Bronchial epithelial cell (primary cell): ENCODE results near the gene UFC1. TPM values are rescaled to one million over a fixed set of nuclear protein-coding genes. Genes with fewer than 3 reads are reported as not detected.

ENCODE experiments used
- DNase-seq: peaks from one replicate; pipeline ENCODE4 v3.0.0-alpha.2; 2010; ENCODE audit warnings: low read depth
- FAIRE-seq: peaks from 2 replicates; lab custom pipeline; 2011; peaks lifted over from hg19 to GRCh38; lab: Jason Lieb, UNC
- H3K27me3 ChIP-seq: 2 replicates; pipeline ENCODE4 v1.5.1; 2011; ENCODE audit warnings: low read length; ENCODE audit not compliant: control insufficient read depth, insufficient read depth
- H3K36me3 ChIP-seq: 2 replicates; pipeline ENCODE4 v1.5.1; 2011; ENCODE audit warnings: low read length; ENCODE audit not compliant: control insufficient read depth, insufficient read depth
- H3K4me3 ChIP-seq: 2 replicates; pipeline ENCODE4 v1.5.1; 2011; ENCODE audit warnings: mild to moderate bottlenecking, low read depth, low read length, control low read depth
- total RNA-seq: library from RNA; depleted of rRNA; stranded (reverse); fragments of >200 nt; gene quantifications from 2 replicates; pipeline ENCODE4 v1.2.1, GENCODE V29; 2014
- TF ChIP-seq, protein P1 (sequence below): IDR thresholded peaks from 2 replicates; pipeline ENCODE4 v1.5.1; 2011; ENCODE audit warnings: mild to moderate bottlenecking, moderate library complexity, low read length, control low read depth, inconsistent platforms; ENCODE audit not compliant: insufficient read depth, severe bottlenecking

Gene UFC1
- total RNA-seq, 1 donor from 2014 or later = 94.3 TPM

- FAIRE-seq (no peak), DNase-seq (peak; percentile 57)
These were observed 14.0 kb upstream of the UFC1 start for GRCh38 chr1:161139766-161140165.

GRCh38 chr1:161140755-161141400, 12.9 kb upstream of the UFC1 start:
- H3K27me3 ChIP-seq = no peaks in the 10 kb centered on the region
- H3K36me3 ChIP-seq = no peaks in the 10 kb centered on the region
- TF ChIP-seq, protein P1, sequence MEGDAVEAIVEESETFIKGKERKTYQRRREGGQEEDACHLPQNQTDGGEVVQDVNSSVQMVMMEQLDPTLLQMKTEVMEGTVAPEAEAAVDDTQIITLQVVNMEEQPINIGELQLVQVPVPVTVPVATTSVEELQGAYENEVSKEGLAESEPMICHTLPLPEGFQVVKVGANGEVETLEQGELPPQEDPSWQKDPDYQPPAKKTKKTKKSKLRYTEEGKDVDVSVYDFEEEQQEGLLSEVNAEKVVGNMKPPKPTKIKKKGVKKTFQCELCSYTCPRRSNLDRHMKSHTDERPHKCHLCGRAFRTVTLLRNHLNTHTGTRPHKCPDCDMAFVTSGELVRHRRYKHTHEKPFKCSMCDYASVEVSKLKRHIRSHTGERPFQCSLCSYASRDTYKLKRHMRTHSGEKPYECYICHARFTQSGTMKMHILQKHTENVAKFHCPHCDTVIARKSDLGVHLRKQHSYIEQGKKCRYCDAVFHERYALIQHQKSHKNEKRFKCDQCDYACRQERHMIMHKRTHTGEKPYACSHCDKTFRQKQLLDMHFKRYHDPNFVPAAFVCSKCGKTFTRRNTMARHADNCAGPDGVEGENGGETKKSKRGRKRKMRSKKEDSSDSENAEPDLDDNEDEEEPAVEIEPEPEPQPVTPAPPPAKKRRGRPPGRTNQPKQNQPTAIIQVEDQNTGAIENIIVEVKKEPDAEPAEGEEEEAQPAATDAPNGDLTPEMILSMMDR = no peak
- no peak overlapping the region for H3K4me3 ChIP-seq
- no peak for FAIRE-seq
- DNase-seq = no peak

More at GRCh38 chr1:161139766-161140165, 14.0 kb upstream of the UFC1 start:
- Histone ChIP-seq H3K4me3 (no peak overlapping the region), H3K27me3 (no peaks in the 10 kb centered on the region), H3K36me3 (no peaks in the 10 kb centered on the region)
- TF ChIP-seq, protein P1 = peak; percentile 39

- FAIRE-seq (no peak), DNase-seq (no peak)
- TF ChIP-seq, protein P1 = no peak
- H3K27me3 ChIP-seq = no peaks in the 10 kb centered on the region
- H3K36me3 ChIP-seq = no peaks in the 10 kb centered on the region
- no peak overlapping the region for H3K4me3 ChIP-seq
These were observed 7.9 kb upstream of the UFC1 start for GRCh38 chr1:161145832-161146231.

DNA sequence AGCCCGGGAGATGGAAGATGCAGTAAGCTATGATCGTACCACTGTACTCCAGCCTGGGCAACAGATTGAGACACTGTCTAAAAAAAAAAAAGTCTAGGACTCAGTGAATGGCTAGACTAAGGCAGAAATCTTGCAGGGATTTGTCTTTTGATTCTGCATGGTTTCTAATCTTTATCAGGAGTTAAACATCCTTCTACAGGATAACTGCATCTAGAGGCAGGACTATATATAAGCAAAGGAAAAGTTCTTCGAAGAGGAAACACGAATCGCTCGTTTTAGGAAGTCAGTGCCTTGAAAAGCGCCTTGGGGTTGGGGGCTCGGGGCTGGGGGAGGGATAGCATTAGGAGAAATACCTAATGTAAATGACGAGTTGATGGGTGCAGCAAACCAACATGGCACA, 602 bp upstream of the UFC1 start:
- TF ChIP-seq, protein P1 = no peak
- no peaks in the 10 kb centered on the region for H3K36me3 ChIP-seq
- DNase-seq = no peak
- peak overlapping the region; percentile 94 for H3K4me3 ChIP-seq
- H3K27me3 ChIP-seq = no peaks in the 10 kb centered on the region
- FAIRE-seq = no peak

- DNase-seq (no peak), FAIRE-seq (no peak)
- Histone ChIP-seq H3K27me3 (no peaks in the 10 kb centered on the region), H3K36me3 (peaks cover 16% of the 10 kb centered on the region), H3K4me3 (no peak overlapping the region)
- TF ChIP-seq, protein P1 = no peak
These were observed 4.1 kb downstream of the UFC1 start for GRCh38 chr1:161157867-161158266.
